Mammary epithelial cell (primary cell): ENCODE results near the gene ADD2.

Experiments
- EZH2 ChIP-seq: IDR thresholded peaks from 2 replicates; pipeline ENCODE4 v1.6.1; 2012; ENCODE audit warnings: low read length, inconsistent platforms, borderline replicate concordance
- TF ChIP-seq, protein P1 (sequence below), 2 donors: IDR thresholded peaks in 1 of 2; conservative IDR thresholded peaks in 1 of 2; 2 replicates each; pipeline ENCODE4 v1.5.1; 2011 to 2012; ENCODE audit warnings: inconsistent platforms in 2 of 2, low read length in 2 of 2, mild to moderate bottlenecking in 2 of 2, control low read depth in 1 of 2, low read depth in 1 of 2; ENCODE audit not compliant: insufficient read depth in 1 of 2; ENCODE audit errors: extremely low read depth in 1 of 2

DNA sequence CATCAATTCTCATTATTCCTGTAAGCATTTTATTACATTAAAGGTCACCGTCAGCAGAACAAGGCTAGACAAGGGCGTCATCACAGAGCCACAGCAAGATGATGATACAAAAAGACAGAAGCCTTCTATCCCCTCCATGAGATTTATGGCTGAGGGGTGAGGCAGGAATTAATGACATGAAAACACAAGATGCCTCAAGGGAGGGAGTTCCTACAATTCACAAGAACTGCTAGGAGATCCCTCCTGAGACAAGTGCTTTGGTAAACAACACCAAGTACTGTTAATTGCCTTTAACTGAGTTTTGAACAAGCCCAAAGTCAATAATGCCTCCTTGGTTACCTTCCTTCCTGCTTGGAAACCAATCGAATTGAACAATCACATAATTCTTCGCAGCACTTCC is 14.1 kb downstream of the ADD2 start:
- TF ChIP-seq, protein P1, sequence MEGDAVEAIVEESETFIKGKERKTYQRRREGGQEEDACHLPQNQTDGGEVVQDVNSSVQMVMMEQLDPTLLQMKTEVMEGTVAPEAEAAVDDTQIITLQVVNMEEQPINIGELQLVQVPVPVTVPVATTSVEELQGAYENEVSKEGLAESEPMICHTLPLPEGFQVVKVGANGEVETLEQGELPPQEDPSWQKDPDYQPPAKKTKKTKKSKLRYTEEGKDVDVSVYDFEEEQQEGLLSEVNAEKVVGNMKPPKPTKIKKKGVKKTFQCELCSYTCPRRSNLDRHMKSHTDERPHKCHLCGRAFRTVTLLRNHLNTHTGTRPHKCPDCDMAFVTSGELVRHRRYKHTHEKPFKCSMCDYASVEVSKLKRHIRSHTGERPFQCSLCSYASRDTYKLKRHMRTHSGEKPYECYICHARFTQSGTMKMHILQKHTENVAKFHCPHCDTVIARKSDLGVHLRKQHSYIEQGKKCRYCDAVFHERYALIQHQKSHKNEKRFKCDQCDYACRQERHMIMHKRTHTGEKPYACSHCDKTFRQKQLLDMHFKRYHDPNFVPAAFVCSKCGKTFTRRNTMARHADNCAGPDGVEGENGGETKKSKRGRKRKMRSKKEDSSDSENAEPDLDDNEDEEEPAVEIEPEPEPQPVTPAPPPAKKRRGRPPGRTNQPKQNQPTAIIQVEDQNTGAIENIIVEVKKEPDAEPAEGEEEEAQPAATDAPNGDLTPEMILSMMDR (conservative IDR thresholded peaks at IDR 0.05 in 1 of 2, IDR thresholded peaks at IDR 0.05 in 1 of 2; ENCODE audit: extremely low read depth in 1 of 2, insufficient read depth in 1 of 2, low read depth in 1 of 2, low read length in 2 of 2), result no peak
- no peak for TF ChIP-seq EZH2
